Limb (tissue), 2 donors: Measurements from ENCODE around the gene SIPA1L2.

Experiments
- DNase-seq, 2 donors: peaks; one replicate each; pipeline ENCODE4 v3.0.0-alpha.2; 2016; ENCODE audit errors: extremely low spot score in 2 of 2

SIPA1L2 gene

GRCh38 chr1:232591344-232591743, 38.6 kb downstream of the SIPA1L2 start:
- DNase-seq = no peak

GRCh38 chr1:232590744-232591082, 39.2 kb downstream of the SIPA1L2 start:
- no peak for DNase-seq

DNA sequence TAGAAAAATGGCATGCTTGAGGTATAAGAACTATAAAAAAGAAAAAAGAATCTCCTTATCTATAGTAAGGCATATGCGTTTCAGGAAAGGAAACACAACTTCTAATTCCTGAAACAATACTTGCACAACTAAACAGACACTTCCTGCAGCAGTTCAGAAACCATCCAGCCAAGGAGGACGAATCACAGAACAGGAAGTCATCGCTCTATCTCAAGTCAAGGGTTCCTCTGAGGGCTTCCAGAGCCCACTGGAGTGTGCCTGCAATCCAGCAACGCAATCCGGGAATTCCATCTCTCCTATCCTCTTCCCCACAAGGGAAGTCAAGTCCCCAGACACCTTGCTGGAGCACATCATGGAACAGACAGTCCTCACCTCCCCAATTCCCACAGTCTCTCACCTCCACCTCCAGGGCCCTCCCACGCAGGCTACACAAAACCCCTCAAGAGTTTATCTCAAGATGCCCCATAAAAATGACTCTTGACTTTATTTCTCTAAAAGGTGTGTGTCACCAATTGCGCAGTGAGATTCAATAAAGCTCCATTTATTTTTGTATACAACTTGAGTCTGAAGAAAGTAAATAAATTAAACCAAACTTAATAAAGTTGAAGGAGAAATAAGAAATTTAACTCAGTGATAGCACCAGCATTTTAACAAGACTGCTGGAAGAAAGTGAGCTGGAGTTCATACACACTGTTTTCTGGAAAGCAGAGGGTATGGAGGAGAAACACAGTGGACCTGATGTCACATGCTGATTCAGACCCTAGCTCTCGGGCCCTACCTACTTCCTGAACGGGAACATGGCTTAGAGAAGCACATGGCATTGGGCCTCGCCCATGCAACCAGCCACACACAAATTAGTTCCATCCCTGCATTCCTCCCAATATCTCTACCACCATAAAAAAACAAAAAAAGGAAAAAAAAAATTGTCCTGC, 39.9 kb downstream of the SIPA1L2 start:
- no peak for DNase-seq

DNA sequence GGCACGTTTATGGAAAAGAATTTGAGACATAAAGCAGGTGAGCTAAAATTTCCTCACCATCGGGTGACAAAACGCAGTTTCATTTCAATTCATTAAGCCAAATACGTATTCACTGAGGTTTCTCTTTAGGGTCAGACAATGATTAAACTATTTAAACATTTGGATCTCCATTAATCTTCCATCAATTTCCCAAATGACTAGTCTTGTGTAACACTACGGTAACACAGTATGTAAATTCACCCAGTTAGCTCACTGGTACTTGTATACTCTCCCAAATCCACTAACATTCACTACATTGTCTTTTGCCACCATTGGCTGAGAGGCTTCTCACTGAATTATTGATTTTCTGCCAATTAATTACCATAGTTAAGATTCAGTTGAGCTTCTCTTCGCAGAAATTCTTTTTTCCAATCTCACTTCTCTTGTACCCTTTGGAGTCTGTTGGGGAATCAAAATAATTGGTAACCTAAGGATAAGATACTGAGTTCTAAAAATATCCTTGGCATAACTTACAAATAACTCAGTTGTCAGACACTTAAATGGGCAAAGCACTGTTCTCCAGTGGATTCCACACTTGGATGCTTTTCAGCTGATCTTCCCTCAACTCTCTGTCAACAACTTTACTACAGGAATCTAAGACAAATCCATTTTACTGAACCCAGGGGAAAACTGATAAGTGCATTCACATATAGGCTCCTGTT, 40.7 kb downstream of the SIPA1L2 start:
- DNase-seq = no peak

GRCh38 chr1:232587141-232588008, 42.6 kb downstream of the SIPA1L2 start:
- no peak for DNase-seq

DNA sequence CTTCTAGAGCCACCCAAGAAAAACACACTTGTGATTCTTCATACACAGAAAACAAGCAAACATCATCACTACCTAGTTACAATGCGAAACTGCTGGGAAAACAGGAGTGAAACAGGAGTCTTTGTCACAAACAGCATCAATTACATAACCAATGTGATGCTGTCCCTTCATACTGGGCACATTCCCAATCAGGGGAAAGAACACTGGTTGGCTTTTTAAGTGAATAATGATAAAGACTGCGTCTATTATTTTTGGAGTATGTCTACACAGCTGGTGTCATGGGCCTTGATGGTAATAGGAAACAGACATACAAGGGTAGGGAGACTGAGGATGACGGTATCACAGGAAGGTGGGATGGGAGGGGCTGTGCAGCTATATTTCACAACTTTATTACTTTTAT, 43.3 kb downstream of the SIPA1L2 start:
- no peak for DNase-seq

DNA sequence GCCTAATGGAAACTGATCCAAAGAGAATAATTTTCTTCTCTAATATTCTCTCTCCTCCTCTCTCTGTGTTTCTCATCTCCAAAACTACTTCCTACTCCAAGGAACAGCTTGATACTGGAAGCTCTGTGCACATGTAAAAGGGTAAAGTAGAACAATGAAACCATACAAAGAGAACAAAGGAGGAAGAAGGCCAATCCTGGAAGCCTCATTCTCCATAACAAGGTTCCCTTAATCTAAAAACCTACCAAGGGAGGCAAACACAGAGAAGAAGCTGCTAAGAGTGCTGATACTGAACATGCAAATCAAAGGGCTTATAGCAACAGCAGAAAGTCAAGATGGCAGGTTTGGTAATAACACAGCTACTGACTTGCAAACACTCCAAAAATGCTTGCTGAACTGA, 44.4 kb downstream of the SIPA1L2 start:
- no peak for DNase-seq

DNA sequence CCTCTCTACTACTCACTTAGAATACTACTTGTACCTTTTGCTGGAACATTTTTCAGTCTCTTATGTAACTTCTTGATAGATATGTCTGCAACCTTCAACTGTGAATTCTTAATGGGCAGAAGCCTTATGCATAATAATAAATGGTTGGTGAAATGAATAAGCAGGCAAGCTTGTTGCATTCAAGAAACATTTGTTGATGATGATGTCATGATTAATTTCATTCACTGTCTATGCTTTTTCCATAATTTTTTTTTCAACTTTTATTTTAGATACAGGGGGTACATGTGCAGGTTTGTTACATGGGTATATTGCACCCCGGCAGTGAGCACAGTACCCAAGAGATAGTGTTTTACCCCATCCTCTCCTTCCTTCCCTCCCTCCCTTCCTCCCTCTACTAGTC, 48.0 kb downstream of the SIPA1L2 start:
- DNase-seq = no peak
